Neural cell (in vitro differentiated cells): ENCODE measurements around the gene PELI2. TPM values are rescaled to one million over a fixed set of nuclear protein-coding genes. Genes with fewer than 3 reads are reported as not detected.

ENCODE experiments used
- H2AFZ ChIP-seq: fragments of 200-600, 300-800 bp; sonication (generic), shearing (Covaris generic); 2 replicates; pipeline ENCODE4 v1.6.0; 2014; ENCODE audit warnings: low read depth, mild to moderate bottlenecking, antibody characterized with exemption, low read length, moderate library complexity
- H3F3A ChIP-seq: fragments of 200-600 bp; shearing (Covaris generic); 2 replicates; pipeline ENCODE4 v1.6.1; 2016; ENCODE audit warnings: mild to moderate bottlenecking, moderate library complexity, mixed read lengths, antibody characterized with exemption, low read length; ENCODE audit not compliant: insufficient read depth, poor library complexity, severe bottlenecking
- H3K27ac ChIP-seq: fragments of 200-600, 300-800 bp; sonication (generic), shearing (Covaris generic); 2 replicates; pipeline ENCODE4 v1.5.1; 2014; ENCODE audit warnings: mild to moderate bottlenecking, low read length, moderate library complexity
- H3K27me3 ChIP-seq: fragments of 300-800, 200-600 bp; sonication (generic), shearing (Covaris generic); 2 replicates; pipeline ENCODE4 v1.6.0; 2014; ENCODE audit warnings: mild to moderate bottlenecking, low read depth, low read length, moderate library complexity; ENCODE audit not compliant: insufficient read depth
- H3K36me3 ChIP-seq: fragments of 300-800, 200-600 bp; sonication (generic), shearing (Covaris generic); 2 replicates; pipeline ENCODE4 v1.5.1; 2014; ENCODE audit warnings: mild to moderate bottlenecking, antibody characterized with exemption, low read length, moderate library complexity; ENCODE audit not compliant: insufficient read depth
- H3K4me2 ChIP-seq: fragments of 300-800, 200-600 bp; sonication (generic), shearing (Covaris generic); 2 replicates; pipeline ENCODE4 v1.6.0; 2014; ENCODE audit warnings: mild to moderate bottlenecking, low read length
- H3K4me3 ChIP-seq: fragments of 300-800, 200-600 bp; sonication (generic), shearing (Covaris generic); 2 replicates; pipeline ENCODE4 v1.5.1; 2014; ENCODE audit warnings: mild to moderate bottlenecking, low read length, moderate library complexity
- H3K79me2 ChIP-seq: fragments of 200-600 bp; shearing (Covaris generic); replicated peaks from 2 replicates; pipeline ENCODE4 v1.6.0; 2014; ENCODE audit warnings: mild to moderate bottlenecking, low read length, moderate library complexity; ENCODE audit not compliant: insufficient read depth
- H3K9ac ChIP-seq: fragments of 300-800, 200-600 bp; sonication (generic), shearing (Covaris generic); 2 replicates; pipeline ENCODE4 v1.6.1; 2016; ENCODE audit warnings: mild to moderate bottlenecking, low read length, mixed read lengths
- H3K9me2 ChIP-seq: fragments of 200-600 bp; shearing (Covaris generic); 2 replicates; pipeline ENCODE4 v1.6.1; 2016; ENCODE audit warnings: mild to moderate bottlenecking, low read length, mixed read lengths; ENCODE audit not compliant: insufficient read depth
- H3K9me3 ChIP-seq: fragments of 200-600, 300-800 bp; sonication (generic), shearing (Covaris generic); 2 replicates; pipeline ENCODE4 v1.6.1; 2016; ENCODE audit warnings: mild to moderate bottlenecking, mixed run types, low read length, moderate library complexity, mixed read lengths
- H4K20me1 ChIP-seq: fragments of 200-600 bp; shearing (Covaris generic); 2 replicates; pipeline ENCODE4 v1.6.1; 2016; ENCODE audit warnings: mild to moderate bottlenecking, mixed run types; ENCODE audit not compliant: insufficient read depth
- CTCF ChIP-seq: fragments of 450-650 bp; IDR thresholded peaks from 2 replicates; pipeline ENCODE4 v1.5.1; 2014; ENCODE audit warnings: antibody characterized with exemption, mild to moderate bottlenecking, moderate library complexity; ENCODE audit not compliant: poor library complexity, severe bottlenecking
- EP300 ChIP-seq: fragments of 450-650 bp; conservative IDR thresholded peaks from 2 replicates; pipeline ENCODE4 v1.6.1; 2014; ENCODE audit warnings: antibody characterized with exemption, mild to moderate bottlenecking, moderate library complexity; ENCODE audit not compliant: poor library complexity, severe bottlenecking
- EZH2 ChIP-seq: fragments of 200-600, 300-800 bp; shearing (Covaris generic), sonication (generic); IDR thresholded peaks from 2 replicates; pipeline ENCODE4 v1.6.1; 2014; ENCODE audit warnings: antibody characterized with exemption, low read length, borderline replicate concordance, mild to moderate bottlenecking; ENCODE audit not compliant: insufficient read depth, poor library complexity, severe bottlenecking
- MXI1 ChIP-seq: fragments of 450-650 bp; conservative IDR thresholded peaks from 2 replicates; pipeline ENCODE4 v1.6.1; 2014; ENCODE audit warnings: antibody characterized with exemption, mild to moderate bottlenecking; ENCODE audit not compliant: poor library complexity, severe bottlenecking
- POLR2AphosphoS5 ChIP-seq: IDR thresholded peaks from 2 replicates; pipeline ENCODE4 v1.6.1; 2012
- RAD21 ChIP-seq: fragments of 450-650 bp; conservative IDR thresholded peaks from 2 replicates; pipeline ENCODE4 v1.6.1; 2014; ENCODE audit warnings: antibody characterized with exemption, mild to moderate bottlenecking, moderate library complexity
- REST ChIP-seq: IDR thresholded peaks from 2 replicates; pipeline ENCODE4 v1.6.1; 2012; ENCODE audit warnings: borderline replicate concordance
- SMC3 ChIP-seq: fragments of 450-650 bp; conservative IDR thresholded peaks from 2 replicates; pipeline ENCODE4 v1.6.1; 2014; ENCODE audit warnings: antibody characterized with exemption, mild to moderate bottlenecking, moderate library complexity; ENCODE audit not compliant: poor library complexity
- TAF1 ChIP-seq: IDR thresholded peaks from 2 replicates; pipeline ENCODE4 v1.6.1; 2012; ENCODE audit warnings: low read depth
- polyA plus RNA-seq: library from polyadenylated mRNA; depleted of rRNA; stranded (reverse); fragments of >200 nt; gene quantifications from 2 replicates; pipeline ENCODE4 v1.2.3, GENCODE V29; 2014

Gene PELI2
- polyA plus RNA-seq, 1 donor from 2014 or later: 5.3 TPM

- Histone ChIP-seq H3K4me3 (no peak overlapping the region), H3K79me2 (peaks cover 22% of the 10 kb centered on the region), H4K20me1 (no peaks in the 10 kb centered on the region), H3K36me3 (no peaks in the 10 kb centered on the region), H3K4me2 (no peak overlapping the region), H2AFZ (no peak overlapping the region), H3K9ac (no peak overlapping the region), H3K9me3 (no peaks in the 10 kb centered on the region), H3K27ac (no peak overlapping the region), H3K9me2 (no peaks in the 10 kb centered on the region), H3K27me3 (no peaks in the 10 kb centered on the region), H3F3A (no peaks in the 10 kb centered on the region)
- TF ChIP-seq REST: no peak
- TF ChIP-seq SMC3: no peak
- TF ChIP-seq TAF1: no peak
- no peak for TF ChIP-seq RAD21
- no peak for TF ChIP-seq EP300
- TF ChIP-seq EZH2: no peak
- TF ChIP-seq MXI1: no peak
- TF ChIP-seq POLR2AphosphoS5: no peak
- TF ChIP-seq CTCF: no peak
Observed at GRCh38 chr14:56208520-56208919, 90.3 kb downstream of the PELI2 start.

GRCh38 chr14:56210571-56210970 is 92.4 kb downstream of the PELI2 start:
- Histone ChIP-seq H2AFZ (no peak overlapping the region), H3K27me3 (no peaks in the 10 kb centered on the region), H3K36me3 (no peaks in the 10 kb centered on the region), H3K79me2 (peaks cover 22% of the 10 kb centered on the region), H3K9ac (no peak overlapping the region), H3K4me3 (no peak overlapping the region), H3K4me2 (no peak overlapping the region), H4K20me1 (no peaks in the 10 kb centered on the region), H3K9me3 (no peaks in the 10 kb centered on the region), H3K27ac (no peak overlapping the region), H3F3A (no peaks in the 10 kb centered on the region), H3K9me2 (no peaks in the 10 kb centered on the region)
- TF ChIP-seq RAD21 (no peak), POLR2AphosphoS5 (no peak), MXI1 (no peak), EZH2 (no peak), TAF1 (no peak)
